Measurements from ENCODE around the gene YTHDF2. TPM values are rescaled to one million over a fixed set of nuclear protein-coding genes. Genes with fewer than 3 reads are reported as not detected.
A peak's percentile ranks its signal among the peaks of the same experiment; 100 is the strongest.
"Not testable (repeated sequence)": the region's sequence is repeated elsewhere in the genome, so short reads cannot be mapped to it uniquely, and the experiment has no call there.

The YTHDF2 gene
- polyA plus RNA-seq, 4 donors: 39.1 to 59.0 (median 43.8) TPM

DNA sequence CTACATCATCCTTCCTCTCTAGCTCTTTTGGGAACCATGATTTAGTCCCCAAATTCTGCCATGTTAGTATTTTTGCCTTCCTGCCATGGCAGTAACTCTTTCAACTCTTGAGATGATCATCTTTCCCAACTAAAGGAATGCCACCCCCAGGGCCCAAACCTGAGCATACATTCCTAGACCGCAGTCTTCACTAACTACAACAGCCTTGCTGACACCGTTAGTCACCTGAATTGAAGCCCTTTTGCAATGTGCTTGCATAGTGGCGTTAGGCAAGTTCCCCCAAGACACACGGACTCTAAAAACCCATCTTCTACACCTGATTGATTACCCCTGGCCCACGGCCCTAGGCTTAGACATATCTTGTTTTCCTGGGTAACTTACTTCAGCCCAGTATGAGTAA is 16.4 kb upstream of the YTHDF2 start:
- WGBS, 3 donors: 80 to 87% (median 86%) methylated on average over 5 of the region's 5 CpGs
- H3K4me3 ChIP-seq (ENCODE audit: low read depth in 1 of 3, low read length in 3 of 3): no peak overlapping the region
- no peaks in the 10 kb centered on the region for H3K9me3 ChIP-seq (ENCODE audit: control insufficient read depth in 2 of 2, insufficient read depth in 1 of 2, low read depth in 1 of 2, low read length in 1 of 2)
- H3K27ac ChIP-seq (ENCODE audit: low read depth in 1 of 3, low read length in 2 of 3): no peak overlapping the region
- FAIRE-seq: no peak
- DNase-seq: no peak
- H3K36me3 ChIP-seq (ENCODE audit: control insufficient read depth in 3 of 3, insufficient read depth in 2 of 3, low read depth in 1 of 3, low read length in 3 of 3): peaks cover 0 to 6% (median 2%) of the 10 kb centered on the region in 3 donors
- H3K4me1 ChIP-seq (ENCODE audit: control insufficient read depth in 3 of 3, insufficient read depth in 2 of 3, low read depth in 1 of 3, low read length in 2 of 3): no peaks in the 10 kb centered on the region
- no peaks in the 10 kb centered on the region for H3K27me3 ChIP-seq (ENCODE audit: control insufficient read depth in 3 of 3, insufficient read depth in 3 of 3, low read length in 3 of 3)

DNA sequence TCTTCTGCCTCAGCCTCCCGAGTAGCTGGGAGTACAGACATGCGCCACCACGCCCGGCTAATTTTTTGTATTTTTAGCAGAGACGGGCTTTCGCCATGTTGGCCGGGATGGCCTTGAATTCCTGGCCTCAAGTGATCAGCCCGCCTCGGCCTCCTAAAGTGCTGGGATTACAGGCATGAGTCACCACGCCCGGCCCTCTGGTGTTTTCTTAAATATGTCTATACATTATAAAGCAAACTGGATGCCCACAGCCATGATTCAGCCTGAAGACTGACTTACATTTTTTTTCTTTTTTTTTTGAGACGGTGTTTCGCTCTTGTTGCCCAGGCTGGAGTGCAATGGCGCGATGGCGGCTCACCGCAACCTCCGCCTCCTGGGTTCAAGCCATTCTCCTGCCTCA is 14.8 kb upstream of the YTHDF2 start:
- not testable (repeated sequence) for H3K27me3 ChIP-seq (ENCODE audit: control insufficient read depth in 3 of 3, insufficient read depth in 3 of 3, low read length in 3 of 3); H3K4me1 ChIP-seq (ENCODE audit: control insufficient read depth in 3 of 3, insufficient read depth in 2 of 3, low read depth in 1 of 3, low read length in 2 of 3); DNase-seq; H3K27ac ChIP-seq (ENCODE audit: low read depth in 1 of 3, low read length in 2 of 3); H3K4me3 ChIP-seq (ENCODE audit: low read depth in 1 of 3, low read length in 3 of 3); H3K9me3 ChIP-seq (ENCODE audit: control insufficient read depth in 2 of 2, insufficient read depth in 1 of 2, low read depth in 1 of 2, low read length in 1 of 2); H3K36me3 ChIP-seq (ENCODE audit: control insufficient read depth in 3 of 3, insufficient read depth in 2 of 3, low read depth in 1 of 3, low read length in 3 of 3); FAIRE-seq
- WGBS, 3 donors: 95% methylated on average over 16 to 18 of the region's 18 CpGs

DNA sequence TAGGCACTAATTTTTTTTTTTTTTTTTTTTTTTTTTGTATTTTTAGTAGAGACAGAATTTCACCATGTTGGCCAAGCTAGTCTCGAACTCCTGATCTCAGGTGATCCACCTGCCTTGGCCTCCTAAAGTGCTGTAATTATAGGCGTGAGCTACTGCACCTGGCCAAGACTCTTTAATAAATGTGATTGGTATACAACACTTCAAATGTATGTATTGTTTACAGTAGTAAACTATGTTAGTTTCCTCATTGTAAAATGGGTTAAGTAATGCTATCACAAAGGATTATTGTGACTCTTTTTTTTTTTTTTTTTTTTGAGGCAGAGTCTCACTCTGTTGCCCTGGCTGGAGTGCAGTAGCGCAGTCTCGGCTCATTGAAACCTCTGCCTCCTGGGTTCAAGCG is 11.4 kb upstream of the YTHDF2 start:
- H3K4me3 ChIP-seq (ENCODE audit: low read depth in 1 of 3, low read length in 3 of 3); H3K9me3 ChIP-seq (ENCODE audit: control insufficient read depth in 2 of 2, insufficient read depth in 1 of 2, low read depth in 1 of 2, low read length in 1 of 2); H3K27me3 ChIP-seq (ENCODE audit: control insufficient read depth in 3 of 3, insufficient read depth in 3 of 3, low read length in 3 of 3); DNase-seq; H3K4me1 ChIP-seq (ENCODE audit: control insufficient read depth in 3 of 3, insufficient read depth in 2 of 3, low read depth in 1 of 3, low read length in 2 of 3); FAIRE-seq; H3K36me3 ChIP-seq (ENCODE audit: control insufficient read depth in 3 of 3, insufficient read depth in 2 of 3, low read depth in 1 of 3, low read length in 3 of 3); H3K27ac ChIP-seq (ENCODE audit: low read depth in 1 of 3, low read length in 2 of 3): not testable (repeated sequence)
- 65 to 83% (median 73%) methylated on average over 5 of the region's 5 CpGs for WGBS, 3 donors

DNA sequence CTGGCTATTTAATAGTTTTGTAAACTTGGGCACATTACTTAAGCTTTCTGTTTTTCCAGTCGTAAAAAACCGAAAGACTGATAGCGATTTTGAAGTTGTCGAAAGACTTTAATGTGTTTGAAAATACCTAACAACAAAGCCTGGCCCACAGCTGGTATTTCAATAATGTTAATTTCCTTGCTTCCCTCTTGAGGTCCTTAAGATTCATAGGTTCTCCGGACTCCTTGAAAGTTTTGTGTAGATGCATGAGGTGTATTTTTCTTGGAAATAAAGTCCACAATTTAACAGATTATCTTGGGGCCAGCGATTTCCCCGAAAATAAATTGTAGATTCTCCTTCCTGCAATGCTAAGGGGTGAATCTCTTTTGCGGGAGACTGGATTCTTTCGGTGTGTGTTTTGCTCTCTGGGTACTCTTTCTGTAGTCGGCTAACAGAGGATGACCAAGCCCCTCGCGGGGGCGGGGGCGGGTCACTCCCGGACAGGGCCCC is 735 bp upstream of the YTHDF2 start:
- DNase-seq (peak in 1 of 2 donors; percentile 19), FAIRE-seq (no peak)
- Histone ChIP-seq H3K27me3 (ENCODE audit: control insufficient read depth in 3 of 3, insufficient read depth in 3 of 3, low read length in 3 of 3) (no peaks in the 10 kb centered on the region), H3K27ac (ENCODE audit: low read depth in 1 of 3, low read length in 2 of 3) (peak overlapping the region; percentile 96 to 98 (median 96)), H3K36me3 (ENCODE audit: control insufficient read depth in 3 of 3, insufficient read depth in 2 of 3, low read depth in 1 of 3, low read length in 3 of 3) (peaks cover 0 to 16% (median 2%) of the 10 kb centered on the region in 3 donors), H3K9me3 (ENCODE audit: control insufficient read depth in 2 of 2, insufficient read depth in 1 of 2, low read depth in 1 of 2, low read length in 1 of 2) (no peaks in the 10 kb centered on the region), H3K4me1 (ENCODE audit: control insufficient read depth in 3 of 3, insufficient read depth in 2 of 3, low read depth in 1 of 3, low read length in 2 of 3) (peaks cover 0 to 16% (median 10%) of the 10 kb centered on the region in 3 donors), H3K4me3 (ENCODE audit: low read depth in 1 of 3, low read length in 3 of 3) (peak overlapping the region in 2 of 3 donors; percentile 69 to 93)
- WGBS, 3 donors: 12 to 14% (median 12%) methylated on average over 15 of the region's 15 CpGs

DNA sequence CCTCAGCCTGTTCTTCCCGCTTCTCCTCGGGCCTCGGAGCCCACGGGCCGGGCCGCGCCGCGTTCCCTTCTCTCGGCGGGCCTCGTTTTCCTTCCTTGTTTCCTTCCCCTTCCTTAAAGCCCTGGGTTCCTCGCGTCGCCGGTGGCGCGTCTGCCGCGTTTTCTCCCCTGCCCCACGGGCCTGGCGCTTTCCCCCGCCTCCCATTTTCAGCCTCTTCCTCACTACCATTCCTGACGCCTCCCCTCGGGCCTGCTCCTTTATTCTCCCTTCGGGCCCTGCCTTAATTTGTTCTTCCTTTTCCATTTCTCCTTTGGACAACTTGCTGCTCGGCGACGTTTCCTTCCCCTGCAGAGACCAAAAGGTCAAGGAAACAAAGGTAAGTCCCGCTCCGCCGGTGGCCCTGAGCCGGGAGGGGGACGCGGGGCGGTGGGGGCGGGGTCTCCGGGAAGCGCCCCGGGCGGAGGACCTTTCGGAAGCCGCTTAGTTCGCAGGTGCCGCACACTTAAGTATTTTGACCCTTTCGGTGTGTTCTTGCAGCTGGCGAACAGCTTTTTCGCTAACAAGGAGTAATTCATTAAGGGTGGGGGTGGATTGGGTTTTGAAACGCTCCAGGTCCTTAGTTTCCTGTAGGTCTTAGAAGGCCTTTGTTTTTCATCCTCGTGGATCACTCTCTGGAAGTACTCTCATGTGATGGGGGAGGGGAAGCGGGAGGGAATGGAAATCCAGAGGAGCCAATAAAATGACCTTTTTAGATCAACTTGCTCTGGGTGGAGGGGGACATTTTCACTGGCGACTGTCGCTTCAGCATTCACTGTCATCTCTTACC is 780 bp downstream of the YTHDF2 start:
- DNase-seq (peak; percentile 48 to 80), FAIRE-seq (no peak)
- H3K27ac ChIP-seq (ENCODE audit: low read depth in 1 of 3, low read length in 2 of 3): peak overlapping the region; percentile 94 to 98 (median 96)
- no peaks in the 10 kb centered on the region for H3K9me3 ChIP-seq (ENCODE audit: control insufficient read depth in 2 of 2, insufficient read depth in 1 of 2, low read depth in 1 of 2, low read length in 1 of 2)
- H3K27me3 ChIP-seq (ENCODE audit: control insufficient read depth in 3 of 3, insufficient read depth in 3 of 3, low read length in 3 of 3): no peaks in the 10 kb centered on the region
- WGBS, 3 donors: 0% methylated on average over 53 of the region's 53 CpGs
- peaks cover 5 to 29% (median 8%) of the 10 kb centered on the region in 3 donors for H3K36me3 ChIP-seq (ENCODE audit: control insufficient read depth in 3 of 3, insufficient read depth in 2 of 3, low read depth in 1 of 3, low read length in 3 of 3)
- peak overlapping the region; percentile 92 to 98 (median 93) for H3K4me3 ChIP-seq (ENCODE audit: low read depth in 1 of 3, low read length in 3 of 3)
- peaks cover 0 to 16% (median 14%) of the 10 kb centered on the region in 3 donors for H3K4me1 ChIP-seq (ENCODE audit: control insufficient read depth in 3 of 3, insufficient read depth in 2 of 3, low read depth in 1 of 3, low read length in 2 of 3)

DNA sequence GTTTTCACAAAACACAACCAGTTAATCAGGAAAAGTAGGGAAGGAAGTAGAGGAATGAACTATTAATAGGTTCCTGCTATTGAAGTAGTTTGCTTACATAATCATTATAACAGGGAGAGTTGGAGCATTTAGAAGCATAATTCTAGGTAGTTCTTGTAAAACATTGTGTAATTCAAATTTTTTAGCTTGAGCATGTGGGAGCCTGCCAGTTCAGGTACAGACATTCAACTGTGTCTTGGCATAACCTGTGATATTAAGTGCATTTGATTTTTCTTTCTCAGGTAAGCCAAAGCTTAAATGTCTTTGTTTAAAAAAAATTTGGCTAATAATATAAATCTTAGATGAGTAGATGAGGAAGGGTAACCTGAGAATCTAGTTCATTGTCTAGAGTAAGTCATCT is 3.4 kb downstream of the YTHDF2 start:
- Histone ChIP-seq H3K27ac (ENCODE audit: low read depth in 1 of 3, low read length in 2 of 3) (no peak overlapping the region), H3K4me1 (ENCODE audit: control insufficient read depth in 3 of 3, insufficient read depth in 2 of 3, low read depth in 1 of 3, low read length in 2 of 3) (peaks cover 0 to 20% (median 15%) of the 10 kb centered on the region in 3 donors), H3K9me3 (ENCODE audit: control insufficient read depth in 2 of 2, insufficient read depth in 1 of 2, low read depth in 1 of 2, low read length in 1 of 2) (no peaks in the 10 kb centered on the region), H3K27me3 (ENCODE audit: control insufficient read depth in 3 of 3, insufficient read depth in 3 of 3, low read length in 3 of 3) (no peaks in the 10 kb centered on the region), H3K36me3 (ENCODE audit: control insufficient read depth in 3 of 3, insufficient read depth in 2 of 3, low read depth in 1 of 3, low read length in 3 of 3) (peaks cover 11 to 45% (median 22%) of the 10 kb centered on the region in 3 donors), H3K4me3 (ENCODE audit: low read depth in 1 of 3, low read length in 3 of 3) (no peak overlapping the region)
- FAIRE-seq (no peak), DNase-seq (no peak)

DNA sequence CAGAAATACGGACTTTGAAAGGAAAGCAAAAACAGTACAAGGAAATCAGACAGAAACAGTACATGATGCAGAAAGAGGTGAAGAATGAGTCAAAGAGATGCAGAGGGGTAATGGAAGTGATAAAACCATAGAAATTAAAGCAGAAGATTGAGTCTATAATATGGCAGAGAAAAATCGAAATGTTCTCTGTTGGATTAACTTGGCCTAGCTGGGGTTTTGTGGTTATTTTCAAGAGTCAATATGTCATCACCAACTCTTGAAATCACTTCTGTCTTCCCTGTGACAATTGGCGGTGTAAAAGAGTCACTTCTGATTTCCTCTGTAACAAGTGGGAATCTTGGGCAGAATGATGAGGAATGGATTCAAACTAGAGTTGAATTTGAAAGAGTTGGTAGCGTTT is 7.4 kb downstream of the YTHDF2 start:
- FAIRE-seq (no peak), DNase-seq (no peak)
- no peak overlapping the region for H3K27ac ChIP-seq (ENCODE audit: low read depth in 1 of 3, low read length in 2 of 3)
- peaks cover 16 to 62% (median 23%) of the 10 kb centered on the region in 3 donors for H3K36me3 ChIP-seq (ENCODE audit: control insufficient read depth in 3 of 3, insufficient read depth in 2 of 3, low read depth in 1 of 3, low read length in 3 of 3)
- no peaks in the 10 kb centered on the region for H3K27me3 ChIP-seq (ENCODE audit: control insufficient read depth in 3 of 3, insufficient read depth in 3 of 3, low read length in 3 of 3)
- no peaks in the 10 kb centered on the region for H3K9me3 ChIP-seq (ENCODE audit: control insufficient read depth in 2 of 2, insufficient read depth in 1 of 2, low read depth in 1 of 2, low read length in 1 of 2)
- 59 to 76% (median 71%) methylated on average over 4 of the region's 4 CpGs for WGBS, 3 donors
- no peak overlapping the region for H3K4me3 ChIP-seq (ENCODE audit: low read depth in 1 of 3, low read length in 3 of 3)
- H3K4me1 ChIP-seq (ENCODE audit: control insufficient read depth in 3 of 3, insufficient read depth in 2 of 3, low read depth in 1 of 3, low read length in 2 of 3): peaks cover 2 to 24% (median 19%) of the 10 kb centered on the region in 3 donors

DNA sequence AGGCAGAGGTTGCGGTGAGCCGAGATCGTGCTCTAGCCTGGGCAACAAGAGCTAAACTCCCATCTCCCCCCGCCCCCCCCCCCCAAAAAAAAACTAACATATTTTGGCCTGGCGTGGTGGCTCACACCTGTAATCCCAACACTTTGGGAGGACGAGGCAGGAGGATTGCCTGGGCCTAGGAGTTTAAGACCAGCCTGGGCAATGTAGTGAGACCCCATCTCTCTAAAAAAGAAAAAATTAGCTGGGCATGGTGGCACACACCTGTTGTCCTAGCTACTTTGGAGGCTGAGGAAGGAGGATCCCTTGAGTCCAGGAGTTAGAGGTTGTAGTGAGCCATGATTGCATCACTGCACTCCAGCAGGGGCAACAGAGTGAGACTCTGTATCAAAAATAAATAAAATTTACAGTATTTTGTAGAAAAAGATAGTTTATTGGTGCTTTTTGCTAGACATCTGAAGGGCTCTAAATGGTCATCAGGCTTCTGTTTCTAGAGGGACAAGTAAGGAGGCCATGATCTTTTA is 9.0 kb downstream of the YTHDF2 start:
- no peak for FAIRE-seq
- Histone ChIP-seq H3K4me3 (ENCODE audit: low read depth in 1 of 3, low read length in 3 of 3) (no peak overlapping the region), H3K27me3 (ENCODE audit: control insufficient read depth in 3 of 3, insufficient read depth in 3 of 3, low read length in 3 of 3) (no peaks in the 10 kb centered on the region), H3K36me3 (ENCODE audit: control insufficient read depth in 3 of 3, insufficient read depth in 2 of 3, low read depth in 1 of 3, low read length in 3 of 3) (peaks cover 16 to 63% (median 23%) of the 10 kb centered on the region in 3 donors), H3K9me3 (ENCODE audit: control insufficient read depth in 2 of 2, insufficient read depth in 1 of 2, low read depth in 1 of 2, low read length in 1 of 2) (no peaks in the 10 kb centered on the region), H3K4me1 (ENCODE audit: control insufficient read depth in 3 of 3, insufficient read depth in 2 of 3, low read depth in 1 of 3, low read length in 2 of 3) (peaks cover 3 to 25% (median 14%) of the 10 kb centered on the region in 3 donors), H3K27ac (ENCODE audit: low read depth in 1 of 3, low read length in 2 of 3) (no peak overlapping the region)
- DNase-seq: no peak
- WGBS, 3 donors: 95 to 99% (median 96%) methylated on average over 6 of the region's 6 CpGs
